Measurements from ENCODE around the gene MYL5. TPM values are rescaled to one million over a fixed set of nuclear protein-coding genes. Genes with fewer than 3 reads are reported as not detected.
"Not testable (repeated sequence)": the region's sequence is repeated elsewhere in the genome, so short reads cannot be mapped to it uniquely, and the experiment has no call there.

Gene MYL5, protein sequence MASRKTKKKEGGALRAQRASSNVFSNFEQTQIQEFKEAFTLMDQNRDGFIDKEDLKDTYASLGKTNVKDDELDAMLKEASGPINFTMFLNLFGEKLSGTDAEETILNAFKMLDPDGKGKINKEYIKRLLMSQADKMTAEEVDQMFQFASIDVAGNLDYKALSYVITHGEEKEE
- 4.2 TPM for total RNA-seq

DNA sequence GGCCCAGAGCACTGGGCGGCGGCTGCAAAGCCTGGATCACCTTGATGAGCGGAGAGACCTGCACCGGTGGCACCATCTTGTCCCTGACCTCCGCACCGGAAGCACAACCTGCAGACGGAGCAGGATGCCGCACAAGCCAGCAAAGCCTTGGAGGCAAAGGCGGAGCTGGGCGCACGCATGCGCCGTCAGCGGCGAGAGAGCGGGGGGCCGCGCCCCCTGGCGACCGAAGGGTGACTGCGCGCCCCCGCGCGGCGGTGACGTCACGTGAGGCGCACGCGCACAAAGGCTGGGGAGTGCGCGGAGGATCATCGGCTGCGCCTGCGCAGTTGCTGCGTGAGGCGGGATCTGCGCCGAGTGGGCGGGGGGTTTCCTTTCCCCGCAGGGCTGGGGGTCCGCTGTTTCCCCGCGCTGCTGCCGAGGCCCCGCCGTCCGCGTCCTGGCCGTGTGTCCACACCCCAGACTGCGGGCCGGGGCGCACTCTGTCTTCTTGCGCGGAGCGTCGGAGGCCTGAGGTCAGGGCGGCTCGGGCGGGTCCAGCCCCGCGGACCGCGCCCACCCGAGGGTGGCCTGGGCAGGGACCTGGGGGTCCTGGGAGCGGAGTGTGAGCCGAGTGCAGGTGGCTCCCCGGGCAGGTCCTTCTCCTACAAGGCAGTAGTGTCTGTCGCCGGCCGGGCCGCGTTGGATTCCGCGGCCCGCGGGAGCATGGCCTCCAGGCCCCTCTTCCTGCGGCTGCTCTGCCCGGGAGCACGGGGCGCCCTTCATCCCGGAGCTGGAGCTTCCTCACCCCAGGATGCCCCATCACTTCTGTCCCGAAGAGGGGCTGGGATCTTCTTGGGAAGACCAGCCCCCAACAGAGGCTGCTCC, at the start of gene MYL5, which contains the start of gene ATP5ME:
MYL5 (plus strand) TSS at position 371 of the 864 bp plus-strand sequence. CDS start 3,485 bp downstream, outside the sequence.
ATP5ME (minus strand) TSS at position 105 of the 864 bp plus-strand sequence; CDS start at position 76, 29 bp downstream.
- DNase-seq = peak; percentile 89

- no peak for DNase-seq
Measured at GRCh38 chr4:624705-625590, 49.4 kb upstream of the MYL5 start, which contains the start of gene PDE6B. TSS of gene PDE6B (plus strand) at chr4:625573. CDS start at chr4:625627, 54 bp downstream.

DNA sequence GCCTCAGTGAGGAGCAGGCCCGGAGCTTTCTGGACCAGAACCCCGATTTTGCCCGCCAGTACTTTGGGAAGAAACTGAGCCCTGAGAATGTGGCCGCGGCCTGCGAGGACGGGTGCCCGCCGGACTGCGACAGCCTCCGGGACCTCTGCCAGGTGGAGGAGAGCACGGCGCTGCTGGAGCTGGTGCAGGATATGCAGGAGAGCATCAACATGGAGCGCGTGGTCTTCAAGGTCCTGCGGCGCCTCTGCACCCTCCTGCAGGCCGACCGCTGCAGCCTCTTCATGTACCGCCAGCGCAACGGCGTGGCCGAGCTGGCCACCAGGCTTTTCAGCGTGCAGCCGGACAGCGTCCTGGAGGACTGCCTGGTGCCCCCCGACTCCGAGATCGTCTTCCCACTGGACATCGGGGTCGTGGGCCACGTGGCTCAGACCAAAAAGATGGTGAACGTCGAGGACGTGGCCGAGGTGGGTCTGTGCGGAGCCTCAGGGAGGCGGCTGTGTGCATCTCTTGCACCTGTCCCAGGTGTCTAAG, 48.6 kb upstream of the MYL5 start:
- DNase-seq = no peak

- DNase-seq = no peak
Measured at GRCh38 chr4:626201-627091, 47.9 kb upstream of the MYL5 start.

DNA sequence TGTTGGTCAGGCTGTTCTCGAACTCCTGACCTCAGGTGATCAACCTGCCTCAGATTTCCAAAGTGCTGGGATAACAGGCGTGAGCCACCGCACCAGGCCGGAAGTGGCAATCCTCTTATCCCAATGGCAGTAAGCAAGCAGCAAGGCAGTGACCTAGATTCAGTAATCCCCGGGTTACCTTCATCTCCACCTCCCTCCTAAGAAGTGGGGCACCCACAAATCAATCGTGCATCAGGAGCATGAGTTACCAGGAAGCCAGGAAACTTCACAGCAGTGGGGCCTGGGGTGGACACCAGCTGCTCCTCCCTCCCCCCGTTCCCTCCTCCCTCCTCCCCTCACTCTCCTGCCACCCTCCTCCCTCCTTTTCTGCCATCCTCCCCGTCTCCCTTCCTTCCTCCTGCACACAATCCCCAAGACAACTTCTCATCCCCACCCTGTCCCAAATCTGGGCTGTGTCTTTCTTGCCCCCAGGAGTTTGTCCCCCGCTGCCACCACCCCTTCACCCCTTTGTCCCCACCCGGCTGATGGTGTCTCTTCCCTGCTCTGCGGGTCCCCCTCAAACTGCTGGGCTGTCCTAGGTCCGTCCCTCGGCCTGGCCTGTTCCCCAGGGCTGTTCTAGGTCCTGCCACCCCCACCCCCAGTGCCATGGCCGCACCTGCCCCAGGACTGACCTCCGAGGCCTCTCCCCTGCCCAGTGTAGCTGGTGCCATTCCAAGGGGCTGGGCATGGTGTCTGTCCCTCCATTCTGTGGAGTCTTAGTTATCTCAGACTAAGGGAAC, 46.8 kb upstream of the MYL5 start:
- DNase-seq = no peak

GRCh38 chr4:628311-628741, 46.0 kb upstream of the MYL5 start:
- no peak for DNase-seq

DNA sequence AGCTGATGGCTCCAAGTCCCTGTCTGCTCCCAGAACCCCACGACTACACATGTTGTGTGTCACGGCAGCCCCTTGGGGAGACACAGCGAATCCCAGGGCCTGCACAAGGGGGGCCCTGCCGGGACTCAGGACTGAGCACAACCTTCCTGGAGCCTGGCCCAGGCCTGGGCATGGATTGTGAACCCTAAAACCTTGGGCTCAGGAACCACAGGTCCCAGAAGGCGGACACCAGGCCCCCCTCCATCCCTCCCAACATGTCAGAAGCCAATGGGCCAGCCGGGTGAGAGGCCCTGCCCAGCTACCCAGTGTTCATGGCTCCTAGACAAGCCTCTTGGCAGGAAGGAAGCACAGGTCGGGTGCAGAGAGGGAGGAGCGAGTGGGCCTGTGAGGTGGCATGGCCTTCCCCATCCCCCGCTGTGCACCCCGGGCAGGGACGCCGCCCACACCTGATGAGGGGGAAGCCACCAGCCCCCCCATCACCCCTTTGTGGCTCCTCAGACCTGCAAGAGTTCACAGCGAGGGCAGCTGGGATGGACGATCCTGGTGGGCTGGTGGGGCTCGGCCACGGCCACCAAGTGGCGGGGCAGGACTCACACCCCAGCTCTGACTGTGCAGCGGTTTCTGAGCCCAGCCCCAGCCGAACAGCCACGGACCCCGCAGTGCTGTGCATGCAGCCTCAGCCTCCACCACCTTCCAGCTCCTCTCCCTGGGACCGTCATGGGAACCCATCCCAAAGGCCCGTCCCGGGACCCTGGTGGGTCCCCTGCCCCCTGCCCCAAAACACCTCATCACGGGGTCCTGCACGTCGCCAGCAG, 45.3 kb upstream of the MYL5 start:
- DNase-seq = no peak

DNA sequence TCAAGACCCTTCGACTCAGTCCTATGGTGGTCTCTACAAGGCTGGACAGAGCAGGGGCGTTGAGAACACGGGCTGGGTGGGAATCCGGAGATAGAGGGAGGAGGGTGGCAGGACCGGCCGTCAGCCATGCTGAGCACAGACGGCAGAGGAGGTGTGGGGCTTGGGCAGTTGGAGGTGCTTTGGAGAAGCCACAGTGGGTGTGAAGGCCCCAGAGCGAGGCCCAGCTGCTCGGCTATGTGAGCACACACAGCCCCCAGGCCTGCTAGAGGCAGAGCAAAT, 44.8 kb upstream of the MYL5 start:
- DNase-seq = no peak

GRCh38 chr4:629915-630641, 44.3 kb upstream of the MYL5 start:
- DNase-seq = no peak

DNA sequence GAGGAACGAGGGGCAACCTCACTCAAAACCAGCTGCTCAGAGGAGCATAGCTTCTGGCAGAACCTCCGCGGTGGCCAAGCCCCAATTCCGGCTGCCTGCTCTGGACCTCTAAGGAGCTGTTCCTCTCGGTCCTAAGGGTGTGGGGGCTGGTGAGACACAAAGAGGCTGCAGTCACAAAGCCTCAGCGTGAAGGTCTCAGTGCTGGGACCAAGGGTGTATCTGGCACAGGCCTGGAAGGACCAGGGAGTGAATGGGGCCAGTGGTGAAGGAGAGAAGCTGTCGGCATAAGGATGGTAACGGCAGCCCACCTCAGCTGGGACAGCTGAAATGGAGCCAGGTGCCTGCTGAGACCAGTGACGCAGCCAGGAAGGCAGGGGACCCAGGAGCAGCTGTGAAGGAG, 43.7 kb upstream of the MYL5 start:
- DNase-seq = no peak

GRCh38 chr4:632196-632790, 42.0 kb upstream of the MYL5 start:
- DNase-seq = no peak

DNA sequence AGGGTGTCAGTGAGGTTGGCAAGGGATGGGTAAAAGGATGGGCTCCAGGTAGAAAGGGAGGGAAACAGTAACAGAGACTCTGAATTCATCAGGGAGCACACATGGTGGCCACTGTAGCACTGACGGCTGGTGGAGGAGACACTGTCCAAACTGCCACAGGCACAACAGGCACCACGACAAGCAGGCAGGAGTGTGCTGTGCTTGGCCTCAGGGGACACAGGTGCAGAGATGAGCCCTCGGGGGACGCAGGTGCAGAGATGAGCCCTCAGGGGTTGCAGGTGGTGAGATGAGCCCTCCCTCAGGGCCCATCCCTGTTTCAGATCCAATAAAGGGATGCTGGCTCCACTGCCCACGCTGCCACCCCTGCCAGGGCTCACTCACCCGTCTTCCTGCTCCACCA, 41.4 kb upstream of the MYL5 start:
- no peak for DNase-seq

DNA sequence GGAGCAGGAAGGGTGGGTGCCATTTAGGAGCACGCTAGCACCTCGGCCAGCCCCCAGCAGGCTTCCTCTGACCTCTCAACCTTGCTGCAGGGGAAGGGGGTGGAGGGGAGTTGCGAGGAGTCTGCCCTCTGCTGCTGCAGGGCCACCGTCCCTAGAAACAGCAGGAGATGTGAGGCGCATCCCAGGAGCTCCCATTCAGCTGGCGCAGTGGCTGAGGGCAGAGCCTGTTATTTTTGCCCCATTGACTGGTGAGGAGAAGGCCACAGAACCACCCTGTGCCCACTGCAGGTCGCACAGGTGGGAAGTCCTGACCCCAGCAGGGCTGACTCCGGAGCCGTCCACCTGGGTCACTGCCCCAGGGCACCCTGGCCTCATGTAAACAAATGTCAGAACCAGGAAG, 40.9 kb upstream of the MYL5 start:
- DNase-seq = no peak

DNA sequence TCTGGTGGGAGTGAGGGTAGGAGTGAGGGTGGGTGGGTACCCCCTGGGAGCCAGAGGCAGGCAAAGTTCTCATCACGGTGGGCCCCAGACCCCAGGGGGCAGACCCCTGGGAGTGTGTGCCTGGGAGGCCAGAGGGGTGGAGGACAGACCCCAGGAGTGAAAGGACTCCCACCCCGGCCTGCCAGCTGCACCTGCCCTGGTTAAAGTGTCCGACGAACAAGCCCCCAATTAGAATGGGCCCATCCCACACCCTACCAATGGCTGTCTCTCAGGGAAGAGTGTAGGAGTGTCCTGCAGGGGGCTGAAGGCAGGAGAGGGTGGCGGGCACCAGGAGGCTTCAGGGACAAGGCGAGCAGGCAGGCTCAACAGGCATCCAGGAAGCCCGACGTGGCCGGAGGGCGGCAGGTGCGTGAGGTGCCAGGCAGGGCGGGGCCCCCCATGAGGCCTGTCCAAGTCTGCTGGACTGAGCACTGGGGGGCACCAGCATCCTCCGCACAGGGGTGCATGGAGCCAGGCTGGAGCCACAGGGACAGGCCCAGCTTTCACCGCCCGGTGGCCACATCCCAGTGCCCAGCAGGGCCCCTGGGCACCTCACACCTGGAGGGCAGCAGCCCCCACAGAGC, 40.3 kb upstream of the MYL5 start:
- DNase-seq = no peak

DNA sequence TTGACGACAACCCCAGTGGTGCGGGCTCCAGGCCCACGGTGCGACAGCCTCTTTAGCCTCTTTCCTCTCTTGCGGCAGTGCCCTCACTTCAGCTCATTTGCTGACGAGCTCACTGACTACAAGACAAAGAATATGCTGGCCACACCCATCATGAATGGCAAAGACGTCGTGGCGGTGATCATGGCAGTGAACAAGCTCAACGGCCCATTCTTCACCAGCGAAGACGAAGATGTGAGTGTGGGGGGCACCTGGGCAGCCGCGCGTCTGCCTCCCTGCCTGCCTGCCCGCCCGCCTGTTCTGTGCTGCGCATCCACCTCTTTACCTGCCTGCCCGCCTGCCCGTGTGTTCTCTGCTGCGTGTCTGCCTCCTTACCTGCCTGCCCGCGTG, 39.8 kb upstream of the MYL5 start:
- DNase-seq = no peak

DNA sequence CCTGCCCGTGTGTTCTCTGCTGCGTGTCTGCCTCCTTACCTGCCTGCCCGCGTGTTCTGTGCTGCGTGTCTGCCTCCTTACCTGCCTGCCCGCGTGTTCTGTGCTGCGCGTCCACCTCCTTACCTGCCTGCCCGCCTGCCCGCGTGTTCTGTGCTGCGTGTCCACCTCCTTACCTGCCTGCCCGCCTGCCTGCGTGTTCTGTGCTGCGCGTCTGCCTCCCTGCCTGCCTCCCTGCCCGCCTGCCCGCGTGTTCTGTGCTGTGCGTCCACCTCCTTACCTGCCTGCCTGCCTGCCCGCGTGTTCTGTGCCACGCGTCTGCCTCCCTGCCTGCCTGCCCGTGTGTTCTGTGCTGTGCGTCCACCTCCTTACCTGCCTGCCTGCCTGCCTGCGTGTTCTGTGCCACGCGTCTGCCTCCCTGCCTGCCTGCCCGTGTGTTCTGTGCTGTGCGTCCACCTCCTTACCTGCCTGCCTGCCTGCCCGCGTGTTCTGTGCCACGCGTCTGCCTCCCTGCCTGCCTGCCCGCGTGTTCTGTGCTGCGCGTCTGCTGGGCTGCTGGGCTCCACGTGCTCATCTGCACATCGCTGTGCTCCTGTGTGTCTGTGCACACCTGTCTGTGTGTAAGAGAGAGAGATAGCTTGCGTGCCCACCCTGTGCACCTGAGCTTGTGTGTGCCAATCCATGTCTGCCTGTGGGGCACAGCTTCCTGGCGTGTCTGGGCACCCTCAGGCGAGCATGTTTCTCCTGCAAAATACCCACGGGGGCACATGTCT, 39.1 kb upstream of the MYL5 start:
- not testable (repeated sequence) for DNase-seq

DNA sequence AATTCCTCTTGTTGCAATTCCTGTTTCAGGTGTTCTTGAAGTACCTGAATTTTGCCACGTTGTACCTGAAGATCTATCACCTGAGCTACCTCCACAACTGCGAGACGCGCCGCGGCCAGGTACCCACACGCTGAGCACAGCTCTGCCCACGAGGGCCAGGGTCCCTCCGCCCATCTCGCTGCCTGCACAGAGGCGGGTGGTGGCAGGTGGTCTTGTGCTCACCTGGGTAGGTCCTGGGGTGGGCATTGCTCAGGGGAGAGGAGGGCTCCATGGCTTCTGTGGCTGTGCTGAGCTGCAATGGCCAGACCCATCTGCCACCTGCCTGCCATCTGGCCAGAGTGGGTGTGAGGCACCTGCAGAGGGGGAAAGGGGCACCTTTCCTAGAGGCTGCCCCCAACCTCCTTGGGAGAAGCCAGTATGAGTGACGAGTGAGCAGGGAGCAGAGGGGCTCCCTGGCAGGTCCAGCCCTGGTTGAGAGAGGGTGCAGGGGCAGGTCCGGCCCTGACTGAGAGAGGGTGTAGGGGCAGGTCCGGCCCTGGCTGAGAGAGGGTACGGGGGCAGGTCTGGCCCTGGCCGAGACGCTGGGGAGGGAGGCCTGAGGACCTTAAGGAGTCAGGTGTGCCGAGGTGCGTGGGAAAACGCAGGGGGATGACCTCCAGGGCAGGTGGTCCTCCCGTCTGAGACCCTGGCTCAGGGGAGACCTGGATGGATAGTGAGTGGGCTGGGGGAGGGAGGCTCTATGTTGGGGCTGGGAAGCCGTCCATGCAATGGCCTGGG, 38.3 kb upstream of the MYL5 start:
- no peak for DNase-seq
